ENCODE results near the gene SPATC1L.
A peak's percentile ranks its signal among the peaks of the same experiment; 100 is the strongest.
"Not testable (repeated sequence)": the region's sequence is repeated elsewhere in the genome, so short reads cannot be mapped to it uniquely, and the experiment has no call there.

The SPATC1L gene

DNA sequence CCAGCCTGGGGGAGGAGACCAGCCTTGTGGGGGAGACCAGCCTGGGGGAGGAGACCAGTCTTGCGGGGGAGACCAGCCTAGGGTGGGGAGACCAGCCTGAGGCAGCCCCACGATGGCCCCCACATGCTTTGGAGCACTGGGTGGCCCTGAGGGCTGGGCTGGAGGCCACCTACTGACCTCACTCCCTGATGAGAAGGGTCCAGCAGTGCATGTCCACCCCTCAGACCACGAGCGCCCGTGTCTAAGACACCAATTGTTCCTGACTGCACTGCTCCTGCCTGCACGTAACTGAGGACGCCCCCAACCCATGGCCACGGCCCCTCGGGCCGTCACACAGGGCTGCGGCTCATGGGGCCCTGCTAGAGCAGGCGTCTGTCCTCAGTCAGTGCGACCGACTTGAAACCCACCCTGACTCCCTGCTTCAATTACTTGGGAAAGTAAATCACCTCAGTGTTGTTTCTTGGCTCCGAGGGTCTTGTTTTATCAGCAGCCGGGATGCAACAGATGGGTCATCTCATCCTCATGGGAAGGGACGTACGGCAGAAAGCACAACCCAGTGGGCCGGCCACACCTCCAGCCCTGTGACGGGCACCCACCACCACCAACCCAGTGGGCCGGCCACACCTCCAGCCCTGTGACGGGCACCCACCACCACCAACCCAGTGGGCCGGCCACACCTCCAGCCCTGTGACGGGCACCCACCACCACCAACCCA lies at the start of gene SPATC1L:
TSS of gene SPATC1L (minus strand) at position 550 of the 715 bp plus-strand sequence. CDS start 1,643 bp downstream, outside the sequence.
- peak within 1 kb of the TSS; percentile 78 for H3K4me3 ChIP-seq (ENCODE audit: low read length)
- no peak for TF ChIP-seq ZNF274 (IDR thresholded peaks at IDR 0.05; ENCODE audit: low read depth, low read length)

DNA sequence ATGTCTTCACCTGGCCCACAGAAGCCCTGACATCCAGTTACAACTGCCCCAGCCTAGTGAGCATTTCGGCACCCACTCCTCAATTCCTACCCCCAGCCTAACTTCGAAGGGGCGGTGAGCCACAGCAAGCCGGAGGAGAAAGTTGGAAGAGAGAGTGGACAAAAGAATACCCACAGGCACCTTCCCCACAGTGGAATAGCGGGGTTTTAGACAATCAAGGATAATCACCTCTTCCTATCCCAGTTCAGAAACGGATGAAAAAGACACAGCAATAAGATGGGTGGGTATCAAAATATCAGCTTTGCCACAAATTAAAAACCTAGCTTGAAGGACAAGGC lies 45.6 kb upstream of the SPATC1L start:
- TF ChIP-seq ZNF274 (IDR thresholded peaks at IDR 0.05; ENCODE audit: low read depth, low read length) = no peak
- H3K4me3 ChIP-seq (ENCODE audit: low read length) = peak overlapping the region; percentile 81; the same call in 1 of the 2 replicates

GRCh38 chr21:46229133-46229922 lies 45.1 kb upstream of the SPATC1L start:
- H3K4me3 ChIP-seq (ENCODE audit: low read length) = peak overlapping the region; percentile 81
- no peak for TF ChIP-seq ZNF274 (IDR thresholded peaks at IDR 0.05; ENCODE audit: low read depth, low read length)

DNA sequence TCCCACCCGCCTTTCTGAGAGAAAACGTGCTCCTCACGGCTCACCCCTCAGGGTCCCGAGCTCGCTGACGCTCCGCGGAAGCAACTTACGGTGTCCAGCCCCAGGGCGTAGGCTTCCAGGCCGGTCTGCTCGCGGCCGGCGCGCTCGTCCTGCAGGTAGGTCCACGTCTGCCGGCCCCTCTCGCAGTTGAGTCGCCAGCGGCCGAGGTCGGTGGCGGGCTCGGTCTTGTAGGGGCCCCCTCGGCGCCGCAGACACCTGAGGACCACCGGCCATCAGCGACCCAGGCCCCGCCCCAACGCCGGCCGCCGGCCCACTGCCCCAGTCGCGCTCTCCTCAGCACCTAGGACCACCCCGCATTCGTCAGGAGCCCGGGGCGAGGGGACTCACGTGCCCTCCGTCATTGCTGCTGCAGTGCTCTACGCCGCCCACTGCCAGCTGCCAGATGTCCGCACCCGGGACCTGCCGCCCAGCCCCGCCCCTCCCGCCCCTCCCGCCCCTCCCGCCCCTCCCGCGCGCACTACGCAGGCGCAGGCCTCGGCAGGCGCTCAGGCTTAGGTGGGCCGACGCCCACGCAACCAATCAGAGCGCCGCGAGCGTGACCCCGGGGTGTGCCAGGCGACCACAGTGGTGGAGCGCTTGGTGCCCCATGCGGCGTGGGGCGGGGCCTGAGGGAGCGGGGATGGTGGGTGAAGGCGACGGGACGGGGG lies 44.2 kb upstream of the SPATC1L start, which contains the start of gene LSS:
TSS of gene LSS (minus strand) at position 430 of the 707 bp plus-strand sequence. CDS start at position 401, 29 bp downstream.
- TF ChIP-seq ZNF274 (IDR thresholded peaks at IDR 0.05; ENCODE audit: low read depth, low read length) = no peak
- peak within 1 kb of the TSS; percentile 96 for H3K4me3 ChIP-seq (ENCODE audit: low read length)

- peak overlapping the region; percentile 96 for H3K4me3 ChIP-seq (ENCODE audit: low read length)
- TF ChIP-seq ZNF274 (IDR thresholded peaks at IDR 0.05; ENCODE audit: low read depth, low read length) = no peak
These were observed 43.6 kb upstream of the SPATC1L start for GRCh38 chr21:46227811-46228344.

DNA sequence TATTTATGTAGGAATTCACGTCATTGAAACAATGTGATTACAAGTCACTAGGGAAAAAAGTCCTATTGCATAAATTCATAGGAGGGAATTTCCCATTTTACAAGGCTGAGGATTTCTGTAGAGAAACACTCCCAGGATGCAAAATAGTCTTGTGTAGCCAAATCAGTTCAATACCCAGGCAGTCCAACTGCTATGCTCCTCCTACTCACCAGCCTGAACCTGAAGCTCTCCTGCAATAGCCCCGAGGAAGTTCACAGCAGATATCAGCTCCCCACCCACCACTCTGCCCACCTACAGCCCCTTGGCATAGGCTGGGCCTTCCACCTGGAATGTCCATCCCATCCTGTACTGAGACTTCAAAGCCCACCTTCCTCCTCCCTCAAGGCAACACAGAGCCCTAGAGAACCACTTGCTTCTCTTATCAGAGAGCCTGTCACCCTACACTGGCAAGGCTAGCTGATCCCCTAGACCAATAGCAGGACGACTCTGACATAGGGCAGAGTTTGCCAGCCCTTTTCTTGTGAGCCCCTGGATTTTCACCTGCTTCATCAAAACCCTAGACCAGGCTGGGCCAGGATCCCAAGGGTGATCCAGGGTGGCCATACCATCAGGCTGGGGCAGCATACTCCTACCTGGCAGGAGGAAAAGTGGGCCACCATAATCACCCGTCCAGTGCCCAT lies 42.8 kb upstream of the SPATC1L start:
- peak overlapping the region; percentile 96 for H3K4me3 ChIP-seq (ENCODE audit: low read length)

GRCh38 chr21:46226146-46226545 lies 41.9 kb upstream of the SPATC1L start:
- no peak for TF ChIP-seq ZNF274 (IDR thresholded peaks at IDR 0.05; ENCODE audit: low read depth, low read length)
- no peak overlapping the region for H3K4me3 ChIP-seq (ENCODE audit: low read length)

More for the DNA sequence above, 42.8 kb upstream of the SPATC1L start:
- TF ChIP-seq ZNF274 (IDR thresholded peaks at IDR 0.05; ENCODE audit: low read depth, low read length) = no peak

DNA sequence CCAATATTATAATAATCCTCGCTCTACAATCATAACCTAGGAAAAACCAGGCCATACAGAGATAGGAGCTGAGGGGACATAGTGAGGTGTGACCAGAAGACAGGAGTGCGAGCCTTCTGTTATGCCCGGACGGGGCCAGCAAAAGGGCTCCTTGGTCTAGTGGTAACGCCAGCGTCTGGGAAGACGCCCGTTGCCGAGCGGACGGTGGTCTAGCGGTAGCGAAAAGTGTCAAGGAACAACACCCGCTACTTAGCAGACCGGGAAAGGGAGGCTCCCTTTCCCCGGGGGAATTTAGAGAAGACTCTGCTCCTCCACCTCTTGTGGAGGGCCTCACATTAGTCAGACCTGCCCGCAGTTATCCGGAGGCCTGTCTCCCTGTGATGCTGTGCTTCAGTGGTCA lies 39.4 kb upstream of the SPATC1L start:
- not testable (repeated sequence) for H3K4me3 ChIP-seq (ENCODE audit: low read length)

DNA sequence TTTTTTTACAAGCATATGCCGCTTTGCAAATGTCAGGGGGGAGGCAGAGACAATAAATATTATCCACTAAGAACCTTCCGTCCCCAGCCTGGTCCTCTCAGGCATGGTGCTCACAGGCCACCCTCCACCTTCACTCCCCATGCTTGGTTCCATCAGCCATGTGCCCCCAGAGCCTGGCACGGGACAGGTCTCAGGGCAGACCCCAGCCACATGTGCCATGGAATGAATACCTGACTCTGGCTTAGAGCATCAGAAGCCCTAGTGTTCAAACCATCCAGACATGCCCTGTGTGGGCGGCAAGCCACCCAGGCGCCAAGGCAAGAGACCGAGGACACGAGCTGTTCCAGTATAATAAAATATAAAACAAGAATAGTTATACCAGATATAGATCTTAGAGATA lies 39.0 kb upstream of the SPATC1L start:
- TF ChIP-seq ZNF274 (IDR thresholded peaks at IDR 0.05; ENCODE audit: low read depth, low read length) = no peak
- no peak overlapping the region for H3K4me3 ChIP-seq (ENCODE audit: low read length)

DNA sequence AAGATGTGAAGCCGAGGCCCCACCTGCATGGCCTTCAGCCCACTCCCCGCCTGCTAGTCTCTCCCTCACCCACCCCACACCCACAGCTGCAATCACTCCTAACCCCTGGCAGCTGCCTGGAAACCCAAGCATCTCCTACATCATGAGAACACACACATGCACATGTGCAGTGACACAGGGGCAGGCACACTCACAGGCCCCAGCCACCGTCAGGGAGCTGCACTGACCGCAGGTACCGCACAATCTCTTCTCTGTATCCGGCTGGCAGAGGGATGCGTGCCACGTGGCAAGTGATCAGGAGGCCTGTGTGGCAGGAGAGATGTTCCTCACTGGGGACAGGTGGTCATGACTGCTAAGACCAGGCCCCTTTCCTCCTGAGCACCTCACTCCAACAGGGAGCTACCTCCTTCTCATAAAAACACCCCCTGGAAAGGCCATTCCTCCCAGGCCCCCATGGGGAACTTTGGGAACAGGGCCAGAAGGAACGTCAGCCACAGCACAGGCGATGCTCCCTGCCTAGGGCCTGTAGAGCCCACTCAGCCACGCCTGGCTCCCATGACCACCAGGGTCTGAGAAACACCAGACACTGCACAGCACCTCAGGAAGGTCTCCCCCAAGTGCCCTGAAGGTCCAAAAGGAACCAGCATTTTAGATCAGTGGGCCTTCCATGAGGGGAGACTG lies 38.3 kb upstream of the SPATC1L start:
- no peak overlapping the region for H3K4me3 ChIP-seq (ENCODE audit: low read length)
- TF ChIP-seq ZNF274 (IDR thresholded peaks at IDR 0.05; ENCODE audit: low read depth, low read length) = no peak

- H3K4me3 ChIP-seq (ENCODE audit: low read length) = no peak overlapping the region
- no peak for TF ChIP-seq ZNF274 (IDR thresholded peaks at IDR 0.05; ENCODE audit: low read depth, low read length)
These were observed 37.6 kb upstream of the SPATC1L start for GRCh38 chr21:46221664-46222435.

DNA sequence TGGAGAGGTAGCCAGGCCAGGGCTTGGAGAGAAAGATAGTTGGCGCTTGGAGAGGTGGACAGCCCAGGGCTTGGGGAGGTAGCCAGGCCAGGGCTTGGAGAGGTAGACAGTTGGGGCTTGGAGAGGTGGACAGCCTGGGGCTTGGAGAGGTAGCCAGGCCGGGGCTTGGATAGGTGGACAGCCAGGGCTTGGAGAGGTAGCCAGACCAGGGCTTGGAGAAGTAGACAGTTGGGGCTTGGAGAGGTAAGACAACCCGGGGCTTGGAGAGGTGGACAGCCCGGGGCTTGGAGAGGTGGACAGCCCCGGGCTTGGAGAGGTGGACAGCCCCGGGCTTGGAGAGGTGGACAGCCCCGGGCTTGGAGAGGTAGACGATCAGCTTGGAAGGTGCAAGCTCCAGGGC lies 36.6 kb upstream of the SPATC1L start:
- no peak overlapping the region for H3K4me3 ChIP-seq (ENCODE audit: low read length)
- TF ChIP-seq ZNF274 (IDR thresholded peaks at IDR 0.05; ENCODE audit: low read depth, low read length) = no peak

All from GM08714 (cell line).